Neutrophil (primary cell): ENCODE data around the gene RFC2.
"Not testable (repeated sequence)": the region's sequence is repeated elsewhere in the genome, so short reads cannot be mapped to it uniquely, and the experiment has no call there.

Source experiments
- H3K27ac ChIP-seq: fragments of 200-600 bp; sonication (generic); 2 replicates; pipeline ENCODE4 v1.5.1; 2016; ENCODE audit warnings: mild to moderate bottlenecking, moderate library complexity
- H3K27me3 ChIP-seq: fragments of 200-600 bp; sonication (generic); 2 replicates; pipeline ENCODE4 v1.6.0; 2016; ENCODE audit warnings: mild to moderate bottlenecking
- H3K36me3 ChIP-seq: fragments of 200-600 bp; sonication (generic); 2 replicates; pipeline ENCODE4 v1.5.1; 2017
- H3K4me1 ChIP-seq, 2 experiments: fragments of 200-600 bp in 1 of 2; sonication (generic) in 1 of 2; 1 replicate in 1 of 2; 2 replicates in 1 of 2; pipeline versions ENCODE4 v1.5.1 to v1.6.1; 2013 to 2016; ENCODE audit warnings: low read depth in 1 of 2, low read length in 1 of 2, mild to moderate bottlenecking in 1 of 2, moderate library complexity in 1 of 2; ENCODE audit not compliant: control insufficient read depth in 1 of 2, insufficient read depth in 1 of 2
- H3K4me3 ChIP-seq, 2 experiments: fragments of 200-600 bp in 1 of 2; sonication (generic) in 1 of 2; 1 replicate in 1 of 2; 2 replicates in 1 of 2; pipeline ENCODE4 v1.5.1; 2013 to 2016; ENCODE audit warnings: low read depth in 1 of 2, low read length in 1 of 2, mild to moderate bottlenecking in 1 of 2, moderate library complexity in 1 of 2
- H3K9me3 ChIP-seq: fragments of 200-600 bp; sonication (generic); 2 replicates; pipeline ENCODE4 v1.5.1; 2016
- TF ChIP-seq, protein P1 (sequence below): fragments of 200-600 bp; sonication (generic); IDR thresholded peaks from 2 replicates; pipeline ENCODE4 v1.5.1; 2016; ENCODE audit warnings: antibody characterized with exemption

Gene RFC2

DNA sequence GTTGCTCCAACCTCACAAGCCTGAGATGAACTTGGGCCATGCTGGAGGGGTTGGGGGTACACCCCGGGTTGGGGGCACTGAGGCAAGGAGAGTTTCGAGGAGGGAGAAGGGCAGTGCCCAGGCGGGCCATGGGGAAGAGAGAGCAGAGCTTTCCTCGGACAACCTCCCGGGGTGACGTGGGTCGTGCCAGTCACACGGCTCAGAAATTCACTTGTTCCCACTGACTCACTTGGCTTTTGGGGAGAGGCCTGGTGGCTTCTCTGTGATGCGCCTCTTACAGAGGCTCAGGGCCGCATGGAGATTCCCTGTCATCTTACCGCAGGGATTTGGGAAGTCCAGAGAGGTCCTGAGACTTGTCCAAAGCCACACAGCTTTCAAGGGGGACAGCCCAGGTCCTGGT lies 41.5 kb downstream of the RFC2 start:
- peaks cover 67 to 68% of the 10 kb centered on the region in 2 experiments for H3K4me1 ChIP-seq
- TF ChIP-seq, protein P1, sequence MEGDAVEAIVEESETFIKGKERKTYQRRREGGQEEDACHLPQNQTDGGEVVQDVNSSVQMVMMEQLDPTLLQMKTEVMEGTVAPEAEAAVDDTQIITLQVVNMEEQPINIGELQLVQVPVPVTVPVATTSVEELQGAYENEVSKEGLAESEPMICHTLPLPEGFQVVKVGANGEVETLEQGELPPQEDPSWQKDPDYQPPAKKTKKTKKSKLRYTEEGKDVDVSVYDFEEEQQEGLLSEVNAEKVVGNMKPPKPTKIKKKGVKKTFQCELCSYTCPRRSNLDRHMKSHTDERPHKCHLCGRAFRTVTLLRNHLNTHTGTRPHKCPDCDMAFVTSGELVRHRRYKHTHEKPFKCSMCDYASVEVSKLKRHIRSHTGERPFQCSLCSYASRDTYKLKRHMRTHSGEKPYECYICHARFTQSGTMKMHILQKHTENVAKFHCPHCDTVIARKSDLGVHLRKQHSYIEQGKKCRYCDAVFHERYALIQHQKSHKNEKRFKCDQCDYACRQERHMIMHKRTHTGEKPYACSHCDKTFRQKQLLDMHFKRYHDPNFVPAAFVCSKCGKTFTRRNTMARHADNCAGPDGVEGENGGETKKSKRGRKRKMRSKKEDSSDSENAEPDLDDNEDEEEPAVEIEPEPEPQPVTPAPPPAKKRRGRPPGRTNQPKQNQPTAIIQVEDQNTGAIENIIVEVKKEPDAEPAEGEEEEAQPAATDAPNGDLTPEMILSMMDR, result no peak
- peaks cover 36% of the 10 kb centered on the region for H3K36me3 ChIP-seq
- no peaks in the 10 kb centered on the region for H3K9me3 ChIP-seq
- no peaks in the 10 kb centered on the region for H3K27me3 ChIP-seq
- peak overlapping the region; percentile 96 for H3K27ac ChIP-seq
- H3K4me3 ChIP-seq, result peak overlapping the region in 1 of 2 experiments; percentile 78

GRCh38 chr7:74208241-74208640 lies 46.0 kb downstream of the RFC2 start:
- H3K36me3 ChIP-seq, result peaks cover 10% of the 10 kb centered on the region
- H3K27ac ChIP-seq, result peak overlapping the region; percentile 96
- H3K9me3 ChIP-seq, H3K27me3 ChIP-seq, H3K4me3 ChIP-seq: not testable (repeated sequence)
- peaks cover 42 to 45% of the 10 kb centered on the region in 2 experiments for H3K4me1 ChIP-seq

GRCh38 chr7:74207586-74207985 lies 46.6 kb downstream of the RFC2 start:
- no peak overlapping the region for H3K4me3 ChIP-seq
- no peak overlapping the region for H3K27ac ChIP-seq
- H3K9me3 ChIP-seq, result no peaks in the 10 kb centered on the region
- no peaks in the 10 kb centered on the region for H3K27me3 ChIP-seq
- peaks cover 5% of the 10 kb centered on the region for H3K36me3 ChIP-seq
- TF ChIP-seq, protein P1, result no peak
- H3K4me1 ChIP-seq, result peaks cover 37 to 40% of the 10 kb centered on the region in 2 experiments

DNA sequence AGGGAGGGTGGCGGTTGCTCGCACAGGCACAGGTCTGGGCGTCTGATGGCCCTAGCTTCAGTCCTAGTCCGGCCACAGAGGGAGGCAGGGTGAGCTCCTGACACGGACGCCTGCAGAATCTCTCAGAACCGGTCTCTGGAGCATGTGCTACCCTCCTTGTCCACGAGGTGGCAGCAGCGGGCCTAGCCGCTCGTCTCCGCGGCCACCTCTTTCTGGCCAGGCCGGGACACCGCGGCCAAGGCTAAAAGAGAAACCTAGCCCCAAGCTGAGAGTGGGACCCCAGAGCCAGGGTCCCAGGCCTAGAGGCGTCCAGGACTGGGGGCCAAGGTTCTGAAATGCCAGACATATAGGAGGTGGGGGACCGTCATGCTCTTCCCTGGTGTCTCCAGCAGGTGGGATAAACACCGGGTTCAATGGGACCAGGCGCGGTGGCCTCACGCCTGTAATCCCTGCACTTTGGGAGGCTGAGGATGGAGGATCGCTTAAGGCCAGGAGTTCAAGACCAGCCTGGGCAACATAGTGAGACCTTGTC lies 47.5 kb downstream of the RFC2 start:
- H3K4me1 ChIP-seq, result peaks cover 27 to 31% of the 10 kb centered on the region in 2 experiments
- no peaks in the 10 kb centered on the region for H3K36me3 ChIP-seq
- H3K9me3 ChIP-seq, result no peaks in the 10 kb centered on the region
- H3K27me3 ChIP-seq, result no peaks in the 10 kb centered on the region
- peak overlapping the region; percentile 46 for H3K27ac ChIP-seq
- TF ChIP-seq, protein P1, result peak; percentile 97
- peak overlapping the region; percentile 33 to 52 for H3K4me3 ChIP-seq

DNA sequence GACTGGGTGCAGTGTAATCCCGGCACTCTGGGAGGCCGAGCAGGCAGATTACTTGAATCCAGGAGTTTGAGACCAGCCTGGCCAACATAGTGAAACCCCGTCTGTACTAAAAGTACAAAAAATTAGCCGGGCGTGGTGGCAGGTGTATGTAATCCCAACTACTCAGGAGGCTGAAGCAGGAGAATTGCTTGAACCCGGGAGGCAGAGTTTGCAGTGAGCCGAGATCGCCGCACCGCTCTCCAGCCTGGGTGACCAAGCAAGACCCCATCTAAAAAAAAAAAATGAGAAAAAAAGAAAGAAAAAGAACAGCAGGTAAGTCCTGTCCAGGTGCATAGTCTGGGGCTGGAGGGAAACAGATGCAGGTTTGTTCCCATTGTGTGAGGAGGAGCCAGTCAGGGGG lies 48.1 kb downstream of the RFC2 start:
- H3K4me3 ChIP-seq, result peak overlapping the region in 1 of 2 experiments; percentile 52
- H3K9me3 ChIP-seq, H3K27ac ChIP-seq, H3K36me3 ChIP-seq, H3K27me3 ChIP-seq: not testable (repeated sequence)
- H3K4me1 ChIP-seq, result peaks cover 24 to 25% of the 10 kb centered on the region in 2 experiments

GRCh38 chr7:74203956-74204618 lies 50.1 kb downstream of the RFC2 start:
- Histone ChIP-seq H3K4me3 (no peak overlapping the region), H3K4me1 (peaks cover 14 to 15% of the 10 kb centered on the region in 2 experiments), H3K27me3 (no peaks in the 10 kb centered on the region), H3K9me3 (no peaks in the 10 kb centered on the region), H3K27ac (no peak overlapping the region), H3K36me3 (peaks cover 4% of the 10 kb centered on the region)
- TF ChIP-seq, protein P1, result no peak
